ENCODE results near the gene ETDC.

DNA sequence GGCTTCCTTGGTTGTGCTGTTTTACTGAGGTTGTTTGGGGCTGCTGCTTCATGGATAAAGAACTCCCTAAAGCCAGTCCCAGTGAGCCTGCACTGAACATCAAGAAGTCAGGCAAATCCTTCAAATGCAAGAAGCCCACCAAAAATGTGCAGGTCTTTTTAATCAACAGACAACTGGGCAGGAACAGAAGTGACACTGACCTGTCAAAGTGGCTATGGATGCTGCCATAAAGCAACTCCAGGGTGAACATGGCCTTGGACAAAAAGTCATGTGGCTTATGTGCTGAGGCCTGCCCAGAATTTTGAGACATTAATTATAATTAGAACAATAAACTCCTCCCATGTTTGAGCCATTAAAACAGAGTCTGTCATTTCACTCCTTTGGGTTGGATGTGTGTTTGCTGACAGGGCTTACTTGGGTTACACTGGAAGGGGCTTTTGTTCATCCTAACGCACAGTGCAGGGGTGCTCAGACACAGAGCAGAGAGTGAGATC is at the start of gene ETDC:
- TF ChIP-seq, protein P1, sequence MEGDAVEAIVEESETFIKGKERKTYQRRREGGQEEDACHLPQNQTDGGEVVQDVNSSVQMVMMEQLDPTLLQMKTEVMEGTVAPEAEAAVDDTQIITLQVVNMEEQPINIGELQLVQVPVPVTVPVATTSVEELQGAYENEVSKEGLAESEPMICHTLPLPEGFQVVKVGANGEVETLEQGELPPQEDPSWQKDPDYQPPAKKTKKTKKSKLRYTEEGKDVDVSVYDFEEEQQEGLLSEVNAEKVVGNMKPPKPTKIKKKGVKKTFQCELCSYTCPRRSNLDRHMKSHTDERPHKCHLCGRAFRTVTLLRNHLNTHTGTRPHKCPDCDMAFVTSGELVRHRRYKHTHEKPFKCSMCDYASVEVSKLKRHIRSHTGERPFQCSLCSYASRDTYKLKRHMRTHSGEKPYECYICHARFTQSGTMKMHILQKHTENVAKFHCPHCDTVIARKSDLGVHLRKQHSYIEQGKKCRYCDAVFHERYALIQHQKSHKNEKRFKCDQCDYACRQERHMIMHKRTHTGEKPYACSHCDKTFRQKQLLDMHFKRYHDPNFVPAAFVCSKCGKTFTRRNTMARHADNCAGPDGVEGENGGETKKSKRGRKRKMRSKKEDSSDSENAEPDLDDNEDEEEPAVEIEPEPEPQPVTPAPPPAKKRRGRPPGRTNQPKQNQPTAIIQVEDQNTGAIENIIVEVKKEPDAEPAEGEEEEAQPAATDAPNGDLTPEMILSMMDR (IDR thresholded peaks at IDR 0.05), result no peak
- TF ChIP-seq POLR2A (IDR thresholded peaks at IDR 0.05), result no peak

Data from uterus (tissue), 2 donors.